GM12878 (cell line): ENCODE data around the gene MAP3K5. TPM values are rescaled to one million over a fixed set of nuclear protein-coding genes. Genes with fewer than 3 reads are reported as not detected.

Experiments
- ATF7 ChIP-seq: fragments of 450-650 bp; IDR thresholded peaks from 2 replicates; pipeline ENCODE4 v1.6.1; 2016; ENCODE audit warnings: low read depth, mild to moderate bottlenecking
- BMI1 ChIP-seq: fragments of 450-650 bp; IDR thresholded peaks from 2 replicates; pipeline ENCODE4 v1.6.1; 2016; ENCODE audit warnings: mild to moderate bottlenecking, moderate library complexity, borderline replicate concordance
- MAX ChIP-seq: IDR thresholded peaks from 2 replicates; pipeline ENCODE4 v1.6.1; 2012; ENCODE audit warnings: low read depth, low read length, improper control_type of control experiment
- MTA3 ChIP-seq: IDR thresholded peaks from 2 replicates; pipeline ENCODE4 v1.6.1; 2012; ENCODE audit warnings: low read length, inconsistent platforms, borderline replicate concordance
- RELA ChIP-seq: fragments of 450-650 bp; IDR thresholded peaks from 2 replicates; pipeline ENCODE4 v1.8.0; 2014; ENCODE audit warnings: borderline replicate concordance; ENCODE audit not compliant: partially characterized antibody
- RUNX3 ChIP-seq: IDR thresholded peaks from 2 replicates; pipeline ENCODE4 v1.6.1; 2012; ENCODE audit warnings: low read length, inconsistent platforms
- SMAD1 ChIP-seq: fragments of 450-650 bp; IDR thresholded peaks from 2 replicates; pipeline ENCODE4 v1.6.1; 2018; ENCODE audit warnings: mild to moderate bottlenecking, low read depth; ENCODE audit not compliant: partially characterized antibody
- WRNIP1 ChIP-seq: IDR thresholded peaks from 2 replicates; pipeline ENCODE4 v1.6.1; 2011; ENCODE audit warnings: low read depth, low read length, improper control_type of control experiment, borderline replicate concordance
- ZNF622 ChIP-seq: fragments of 450-650 bp; IDR thresholded peaks from 2 replicates; pipeline ENCODE4 v1.6.1; 2017; ENCODE audit warnings: mild to moderate bottlenecking, inconsistent platforms
- polyA plus RNA-seq, 11 experiments: library from polyadenylated mRNA; depleted of rRNA in 4 of 11; unstranded in 6 of 11; stranded (reverse) in 5 of 11; fragments of >200 nt; fragmentation: Nextera tagmentation in 4 of 11; fragmentation: Illumina TruSeq in 1 of 11; extraction: Ambion mirVana in 4 of 11; extraction: Trizol in 1 of 11; gene quantifications; 1 replicate in 1 of 11; 2 replicates in 10 of 11; pipeline versions ENCODE4 v1.2.1 to v1.2.3, GENCODE V29; 2011 to 2016; ENCODE audit warnings: inconsistent platforms in 2 of 11, missing spikeins in 2 of 11, low read depth in 1 of 11
- total RNA-seq, 4 experiments: library from RNA; depleted of rRNA in 3 of 4; stranded (reverse); fragments of >200 nt in 3 of 4; fragmentation: Illumina TruSeq in 1 of 4; extraction: Trizol in 1 of 4; gene quantifications; 2 replicates each; pipeline versions ENCODE4 v1.2.1 to v1.2.3, GENCODE V29; 2013 to 2021
- TF ChIP-seq, protein P1 (sequence below): fragments of 450-650 bp; formaldehyde crosslinking; IDR thresholded peaks from 2 replicates; pipeline ENCODE4 v1.4.0; 2020; ENCODE audit warnings: mild to moderate bottlenecking, moderate library complexity

The MAP3K5 gene
- total and polyA plus RNA-seq, 10 of the 15 experiments (the other 5 are each of a cell fraction or from before 2014, with no cell fraction given) = 5.4 to 34.3 (median 26.4) TPM

GRCh38 chr6:136795386-136795785, 3.1 kb upstream of the MAP3K5 start (continued):
- TF ChIP-seq, protein P1, sequence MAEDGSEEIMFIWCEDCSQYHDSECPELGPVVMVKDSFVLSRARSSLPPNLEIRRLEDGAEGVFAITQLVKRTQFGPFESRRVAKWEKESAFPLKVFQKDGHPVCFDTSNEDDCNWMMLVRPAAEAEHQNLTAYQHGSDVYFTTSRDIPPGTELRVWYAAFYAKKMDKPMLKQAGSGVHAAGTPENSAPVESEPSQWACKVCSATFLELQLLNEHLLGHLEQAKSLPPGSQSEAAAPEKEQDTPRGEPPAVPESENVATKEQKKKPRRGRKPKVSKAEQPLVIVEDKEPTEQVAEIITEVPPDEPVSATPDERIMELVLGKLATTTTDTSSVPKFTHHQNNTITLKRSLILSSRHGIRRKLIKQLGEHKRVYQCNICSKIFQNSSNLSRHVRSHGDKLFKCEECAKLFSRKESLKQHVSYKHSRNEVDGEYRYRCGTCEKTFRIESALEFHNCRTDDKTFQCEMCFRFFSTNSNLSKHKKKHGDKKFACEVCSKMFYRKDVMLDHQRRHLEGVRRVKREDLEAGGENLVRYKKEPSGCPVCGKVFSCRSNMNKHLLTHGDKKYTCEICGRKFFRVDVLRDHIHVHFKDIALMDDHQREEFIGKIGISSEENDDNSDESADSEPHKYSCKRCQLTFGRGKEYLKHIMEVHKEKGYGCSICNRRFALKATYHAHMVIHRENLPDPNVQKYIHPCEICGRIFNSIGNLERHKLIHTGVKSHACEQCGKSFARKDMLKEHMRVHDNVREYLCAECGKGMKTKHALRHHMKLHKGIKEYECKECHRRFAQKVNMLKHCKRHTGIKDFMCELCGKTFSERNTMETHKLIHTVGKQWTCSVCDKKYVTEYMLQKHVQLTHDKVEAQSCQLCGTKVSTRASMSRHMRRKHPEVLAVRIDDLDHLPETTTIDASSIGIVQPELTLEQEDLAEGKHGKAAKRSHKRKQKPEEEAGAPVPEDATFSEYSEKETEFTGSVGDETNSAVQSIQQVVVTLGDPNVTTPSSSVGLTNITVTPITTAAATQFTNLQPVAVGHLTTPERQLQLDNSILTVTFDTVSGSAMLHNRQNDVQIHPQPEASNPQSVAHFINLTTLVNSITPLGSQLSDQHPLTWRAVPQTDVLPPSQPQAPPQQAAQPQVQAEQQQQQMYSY (CRISPR knock-in tag) = no peak
- TF ChIP-seq MAX (no peak), RELA (no peak), RUNX3 (no peak), SMAD1 (no peak), ATF7 (no peak), BMI1 (no peak), MTA3 (no peak), ZNF622 (no peak), WRNIP1 (no peak)
- TF ChIP-seq, all 136 proteins: peak for 0
